Endothelial cell of umbilical vein (primary cell): ENCODE data around the gene DHRS11. TPM values are rescaled to one million over a fixed set of nuclear protein-coding genes. Genes with fewer than 3 reads are reported as not detected.

Source experiments
- BruUV-seq: library from RNA; stranded (reverse); fragments of 400-500 nt; replicated peaks from 2 replicates; lab custom pipeline; 2021; lab: Mats Ljungman, UMichigan
- CTCF ChIA-PET: fragments of 300-600, 350-600 bp; sonication (Branson Sonifier 250); formaldehyde crosslinking; loops from one replicate; lab custom pipeline; 2021; ENCODE audit warnings: antibody characterized with exemption, inconsistent platforms; lab: Charles Lee
- POLR2A ChIA-PET: fragments of 300-600, 350-600 bp; sonication (Branson Sonifier 250); formaldehyde crosslinking; loops from one replicate; lab custom pipeline; 2021; ENCODE audit warnings: antibody characterized with exemption, inconsistent platforms; lab: Charles Lee
- DNase-seq: peaks from one replicate; pipeline ENCODE4 v3.0.0-alpha.2; 2011; ENCODE audit warnings: low read depth, low spot score
- FAIRE-seq: peaks from 2 replicates; lab custom pipeline; 2011; peaks lifted over from hg19 to GRCh38; lab: Jason Lieb, UNC
- H2AFZ ChIP-seq: 2 replicates; pipeline ENCODE4 v1.6.0; 2012; ENCODE audit warnings: low read depth, low read length, control low read depth, inconsistent platforms
- H3K27ac ChIP-seq: 2 replicates; pipeline ENCODE4 v1.5.1; 2011; ENCODE audit warnings: low read depth, mild to moderate bottlenecking, control low read depth, low read length, moderate library complexity; ENCODE audit not compliant: insufficient read depth
- H3K27me3 ChIP-seq, 2 experiments: 2 replicates each; pipeline versions ENCODE4 v1.6.0 to v1.6.1; 2011; ENCODE audit warnings: low read length in 2 of 2, mixed read lengths in 1 of 2; ENCODE audit not compliant: control insufficient read depth in 2 of 2, insufficient read depth in 2 of 2
- H3K36me3 ChIP-seq, 2 experiments: 2 replicates in 1 of 2; 3 replicates in 1 of 2; pipeline ENCODE4 v1.5.1; 2011; ENCODE audit warnings: low read length in 2 of 2, mild to moderate bottlenecking in 1 of 2, moderate library complexity in 1 of 2; ENCODE audit not compliant: control insufficient read depth in 2 of 2, insufficient read depth in 2 of 2; ENCODE audit errors: extremely low read depth in 1 of 2
- H3K4me1 ChIP-seq: 3 replicates; pipeline ENCODE4 v1.5.1; 2011; ENCODE audit warnings: mild to moderate bottlenecking, low read length; ENCODE audit not compliant: control insufficient read depth, insufficient read depth; ENCODE audit errors: extremely low read depth
- H3K4me2 ChIP-seq: 2 replicates; pipeline ENCODE4 v1.6.1; 2011; ENCODE audit warnings: low read length, control low read depth, mixed read lengths; ENCODE audit not compliant: insufficient read depth
- H3K4me3 ChIP-seq, 3 experiments: fragments of 200-600 bp in 1 of 3; sonication (generic), shearing (Covaris generic) in 1 of 3; replicated peaks in 1 of 3; 2 replicates each; pipeline ENCODE4 v1.5.1; 2011 to 2016; ENCODE audit warnings: control low read depth in 3 of 3, low read length in 3 of 3, mild to moderate bottlenecking in 2 of 3, inconsistent platforms in 1 of 3, low read depth in 1 of 3, moderate library complexity in 1 of 3; ENCODE audit not compliant: insufficient read depth in 1 of 3
- H3K79me2 ChIP-seq: 2 replicates; pipeline ENCODE4 v1.6.0; 2012; ENCODE audit warnings: low read length, inconsistent platforms; ENCODE audit not compliant: control insufficient read depth, insufficient read depth
- H3K9ac ChIP-seq: replicated peaks from 2 replicates; pipeline ENCODE3; 2011; ENCODE audit warnings: low read length, control low read depth; ENCODE audit not compliant: insufficient read depth; ENCODE audit errors: extremely low read depth
- H3K9me1 ChIP-seq: replicated peaks from 3 replicates; pipeline ENCODE4 v1.6.0; 2011; ENCODE audit warnings: mild to moderate bottlenecking, low read length; ENCODE audit not compliant: control insufficient read depth, insufficient read depth; ENCODE audit errors: extremely low read depth
- H3K9me3 ChIP-seq: replicated peaks from 2 replicates; pipeline ENCODE4 v1.5.1; 2012; ENCODE audit warnings: low read length, inconsistent platforms; ENCODE audit not compliant: control insufficient read depth, insufficient read depth
- H4K20me1 ChIP-seq: replicated peaks from 2 replicates; pipeline ENCODE3; 2011; ENCODE audit warnings: mild to moderate bottlenecking, low read length; ENCODE audit not compliant: control insufficient read depth, insufficient read depth; ENCODE audit errors: extremely low read depth
- CTCF ChIP-seq, 2 donors: IDR thresholded peaks; 1 replicate in 1 of 2; 2 replicates in 1 of 2; pipeline ENCODE4 v1.5.1; 2011; ENCODE audit warnings: low read length in 2 of 2, mild to moderate bottlenecking in 2 of 2, moderate library complexity in 2 of 2, control low read depth in 1 of 2, inconsistent platforms in 1 of 2, low read depth in 1 of 2; ENCODE audit not compliant: insufficient read depth in 1 of 2; ENCODE audit errors: extremely low read depth in 1 of 2
- EZH2 ChIP-seq: IDR thresholded peaks from 2 replicates; pipeline ENCODE4 v1.6.1; 2012; ENCODE audit warnings: borderline replicate concordance, low read depth, mild to moderate bottlenecking, moderate library complexity, low read length, inconsistent platforms; ENCODE audit not compliant: severe bottlenecking
- FOS ChIP-seq: IDR thresholded peaks from 2 replicates; pipeline ENCODE4 v1.6.1; 2011; ENCODE audit warnings: mild to moderate bottlenecking, low read length, moderate library complexity, borderline replicate concordance; ENCODE audit not compliant: insufficient read depth
- GATA2 ChIP-seq: IDR thresholded peaks from 2 replicates; pipeline ENCODE4 v1.7.0; 2011; ENCODE audit warnings: low read depth, mild to moderate bottlenecking, moderate library complexity, mixed read lengths, low read length; ENCODE audit not compliant: insufficient read length, insufficient read depth
- JUN ChIP-seq: IDR thresholded peaks from 2 replicates; pipeline ENCODE4 v1.6.1; 2011; ENCODE audit warnings: borderline replicate concordance, low read depth; ENCODE audit not compliant: insufficient read length, insufficient read depth
- MYC ChIP-seq: IDR thresholded peaks from one replicate; pipeline ENCODE4 v1.6.1; 2011; ENCODE audit warnings: mild to moderate bottlenecking, low read depth, low read length
- POLR2A ChIP-seq: IDR thresholded peaks from 2 replicates; pipeline ENCODE4 v1.6.1; 2012; ENCODE audit warnings: low read depth, mild to moderate bottlenecking, control low read depth, low read length
- POLR2AphosphoS5 ChIP-seq: IDR thresholded peaks from 2 replicates; pipeline ENCODE4 v1.6.1; 2012; ENCODE audit warnings: low read depth, mild to moderate bottlenecking, control low read depth, low read length, moderate library complexity; ENCODE audit not compliant: insufficient read depth
- dilution Hi-C: fragments of 300-500 bp; cut with MboI; formaldehyde crosslinking; loops from one replicate; pipeline ENCODE4 v1.15.0; 2019; ENCODE audit warnings: low sequenced_read_pairs; ENCODE audit not compliant: extremely low pct_ligation_motif_present
- intact Hi-C: fragments of 100-400 bp; cut with micrococcal nuclease; formaldehyde crosslinking; loops from one replicate; pipeline ENCODE4 v1.10.0; 2022
- polyA plus RNA-seq, 4 experiments: library from polyadenylated mRNA; depleted of rRNA in 3 of 4; stranded (reverse) in 3 of 4; unstranded in 1 of 4; fragments of >200 nt; gene quantifications; 2 replicates each; pipeline versions ENCODE4 v1.2.1 to v1.2.3, GENCODE V29; 2011 to 2012; ENCODE audit warnings: missing spikeins in 1 of 4
- total RNA-seq: library from RNA; stranded (reverse); gene quantifications from 2 replicates; pipeline ENCODE4 v1.2.3, GENCODE V29; 2021

The DHRS11 gene
- total and polyA plus RNA-seq, 2 donors (not counting 3 experiments of a cell fraction or from before 2014, with no cell fraction given): 9.8 to 15.7 TPM

DNA sequence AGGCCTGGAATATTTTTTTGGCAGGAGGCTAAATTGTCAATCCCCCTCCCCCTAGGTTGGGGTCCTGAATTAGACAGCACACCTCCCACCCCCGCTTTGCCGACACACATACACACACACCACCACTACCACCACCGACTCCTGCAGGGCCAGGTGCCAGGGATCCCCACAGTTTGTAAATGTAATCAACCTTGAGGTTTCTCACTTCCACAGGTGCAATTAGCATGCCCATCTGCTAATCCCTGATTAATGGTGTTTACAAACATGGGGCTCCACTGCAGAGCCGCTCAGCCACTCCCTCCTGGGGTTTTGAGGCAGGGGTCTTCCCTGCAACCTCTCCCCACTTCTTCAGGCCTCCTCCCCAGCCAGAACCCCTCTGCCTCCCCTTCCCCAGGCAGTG, 21.5 kb downstream of the DHRS11 start:
- Histone ChIP-seq H3K27me3 (peaks cover 0 to 4% of the 10 kb centered on the region in 2 experiments), H2AFZ (no peak overlapping the region), H3K4me3 (no peak overlapping the region), H3K9me3 (no peaks in the 10 kb centered on the region), H4K20me1 (no peaks in the 10 kb centered on the region), H3K4me2 (no peak overlapping the region), H3K4me1 (no peaks in the 10 kb centered on the region), H3K79me2 (no peaks in the 10 kb centered on the region), H3K9me1 (no peaks in the 10 kb centered on the region), H3K27ac (no peak overlapping the region), H3K9ac (no peak overlapping the region), H3K36me3 (no peaks in the 10 kb centered on the region)
- TF ChIP-seq POLR2AphosphoS5: no peak
- TF ChIP-seq POLR2A: no peak
- no peak for TF ChIP-seq GATA2
- TF ChIP-seq CTCF (IDR thresholded peaks at IDR 0.05; ENCODE audit: extremely low read depth in 1 of 2, insufficient read depth in 1 of 2, low read depth in 1 of 2, low read length in 2 of 2): no peak
- no peak for TF ChIP-seq JUN
- no peak for TF ChIP-seq MYC
- TF ChIP-seq EZH2: no peak
- TF ChIP-seq FOS: no peak
- CTCF ChIA-PET: interaction anchor here (1.0 to 1.5 kb wide), 3 partner anchors 9 to 627 kb away, joined by 4 to 9 read pairs (median 8); no protein-coding TSS in a partner anchor
- BruUV-seq: no TSS peak
- intact Hi-C loops: no loop called here
- FAIRE-seq (no peak), DNase-seq (no peak)
- POLR2A ChIA-PET: no interaction called here
- dilution Hi-C loops: no loop called here
